ENCODE data around the gene TAF11L3. TPM values are rescaled to one million over a fixed set of nuclear protein-coding genes. Genes with fewer than 3 reads are reported as not detected.
A peak's percentile ranks its signal among the peaks of the same experiment; 100 is the strongest.
"Not testable (repeated sequence)": the region's sequence is repeated elsewhere in the genome, so short reads cannot be mapped to it uniquely, and the experiment has no call there.

The TAF11L3 gene
- total RNA-seq, 3 donors from 2014 or later (not counting 1 experiment from before 2014, with no cell fraction given) = not detected

- no peaks in the 10 kb centered on the region for H3K4me1 ChIP-seq (ENCODE audit: control insufficient read depth, insufficient read depth, low read length)
- Mint-ChIP-seq H3K27ac (no peak overlapping the region), H3K4me1 (no peaks in the 10 kb centered on the region), H3K9me3 (peaks cover 8 to 11% of the 10 kb centered on the region in 2 donors), H3K4me3 (no peak overlapping the region), H3K36me3 (no peaks in the 10 kb centered on the region), H3K27me3 (ENCODE audit: low read depth in 2 of 2) (no peaks in the 10 kb centered on the region)
- no peak overlapping the region for H3K27ac ChIP-seq (ENCODE audit: low read length)
- H3K9me3 ChIP-seq (ENCODE audit: control insufficient read depth, insufficient read depth, low read length) = peaks cover 8% of the 10 kb centered on the region
- DNase-seq = no peak
- H3K27me3 ChIP-seq (ENCODE audit: control insufficient read depth, insufficient read depth, low read length) = no peaks in the 10 kb centered on the region
- WGBS (ENCODE audit: insufficient coverage) = 90% methylated on average over 17 of the region's 17 CpGs
- no peaks in the 10 kb centered on the region for H3K36me3 ChIP-seq (ENCODE audit: control insufficient read depth, insufficient read depth, low read length)
- TF ChIP-seq, protein P1, sequence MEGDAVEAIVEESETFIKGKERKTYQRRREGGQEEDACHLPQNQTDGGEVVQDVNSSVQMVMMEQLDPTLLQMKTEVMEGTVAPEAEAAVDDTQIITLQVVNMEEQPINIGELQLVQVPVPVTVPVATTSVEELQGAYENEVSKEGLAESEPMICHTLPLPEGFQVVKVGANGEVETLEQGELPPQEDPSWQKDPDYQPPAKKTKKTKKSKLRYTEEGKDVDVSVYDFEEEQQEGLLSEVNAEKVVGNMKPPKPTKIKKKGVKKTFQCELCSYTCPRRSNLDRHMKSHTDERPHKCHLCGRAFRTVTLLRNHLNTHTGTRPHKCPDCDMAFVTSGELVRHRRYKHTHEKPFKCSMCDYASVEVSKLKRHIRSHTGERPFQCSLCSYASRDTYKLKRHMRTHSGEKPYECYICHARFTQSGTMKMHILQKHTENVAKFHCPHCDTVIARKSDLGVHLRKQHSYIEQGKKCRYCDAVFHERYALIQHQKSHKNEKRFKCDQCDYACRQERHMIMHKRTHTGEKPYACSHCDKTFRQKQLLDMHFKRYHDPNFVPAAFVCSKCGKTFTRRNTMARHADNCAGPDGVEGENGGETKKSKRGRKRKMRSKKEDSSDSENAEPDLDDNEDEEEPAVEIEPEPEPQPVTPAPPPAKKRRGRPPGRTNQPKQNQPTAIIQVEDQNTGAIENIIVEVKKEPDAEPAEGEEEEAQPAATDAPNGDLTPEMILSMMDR (IDR thresholded peaks at IDR 0.05) = no peak
- ATAC-seq = no peak
- intact Hi-C loops (cut with micrococcal nuclease) = no loop called here
- no peak overlapping the region for H3K4me3 ChIP-seq (ENCODE audit: low read length)
Measured at GRCh38 chr5:17511775-17512325, 6.3 kb upstream of the TAF11L3 start.

- intact Hi-C loops (cut with micrococcal nuclease); H3K4me1 Mint-ChIP-seq; H3K27ac ChIP-seq (ENCODE audit: low read length); H3K4me1 ChIP-seq (ENCODE audit: control insufficient read depth, insufficient read depth, low read length); ATAC-seq; H3K36me3 ChIP-seq (ENCODE audit: control insufficient read depth, insufficient read depth, low read length); H3K27me3 ChIP-seq (ENCODE audit: control insufficient read depth, insufficient read depth, low read length); H3K4me3 ChIP-seq (ENCODE audit: low read length); H3K27ac Mint-ChIP-seq; H3K4me3 Mint-ChIP-seq; H3K27me3 Mint-ChIP-seq (ENCODE audit: low read depth in 2 of 2); H3K9me3 Mint-ChIP-seq; H3K9me3 ChIP-seq (ENCODE audit: control insufficient read depth, insufficient read depth, low read length); H3K36me3 Mint-ChIP-seq: not testable (repeated sequence)
- 90% methylated on average over 4 of the region's 12 CpGs for WGBS (ENCODE audit: insufficient coverage)
- peak in 1 of 2 donors; percentile 25 for DNase-seq
Measured at GRCh38 chr5:17517526-17517925, 641 bp upstream of the TAF11L3 start.

DNA sequence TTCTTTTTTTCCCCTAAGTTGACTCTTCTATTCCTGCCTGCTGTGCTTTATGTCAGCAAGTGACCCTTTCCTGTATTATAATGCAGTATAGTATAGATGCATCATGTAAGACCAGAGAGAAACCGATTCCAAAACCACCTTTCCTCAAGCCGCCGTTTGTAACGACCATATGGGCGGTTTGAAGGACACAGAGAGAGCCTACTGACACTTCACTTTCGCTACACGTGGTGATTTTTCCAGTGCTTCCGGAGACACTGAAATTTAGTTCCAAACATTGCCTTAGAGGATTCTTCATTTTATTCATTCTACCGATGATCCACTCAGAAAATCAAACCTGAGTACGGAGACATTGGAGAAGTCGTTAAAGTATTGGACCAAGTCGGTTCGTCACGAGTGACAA, 1.3 kb downstream of the TAF11L3 start:
- WGBS (ENCODE audit: insufficient coverage) = 86% methylated on average over 7 of the region's 14 CpGs
- not testable (repeated sequence) for H3K4me3 Mint-ChIP-seq, H3K27ac Mint-ChIP-seq

DNA sequence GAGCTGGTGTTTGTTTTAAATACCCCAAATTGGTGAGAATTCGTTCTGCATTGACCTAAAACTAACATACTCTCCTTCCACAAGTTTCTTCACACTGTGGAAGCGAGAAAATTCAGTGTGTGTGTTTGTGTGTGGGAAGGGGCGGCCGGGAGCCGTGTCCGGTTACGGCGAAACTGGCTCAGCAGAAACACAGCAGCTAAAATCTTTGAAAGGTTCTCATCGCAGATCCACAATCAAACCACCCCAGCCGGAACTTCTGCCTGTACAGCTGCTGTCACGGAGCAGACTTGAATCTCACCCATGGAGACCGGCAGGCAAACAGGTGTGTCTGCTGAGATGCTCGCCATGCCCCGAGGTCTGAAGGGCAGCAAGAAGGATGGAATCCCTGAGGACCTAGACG, 3.3 kb downstream of the TAF11L3 start, which contains the start of gene TAF11L4:
Gene TAF11L4, plus strand, starts transcription at position 301 of the 400 bp plus-strand sequence.
- H3K9me3 ChIP-seq (ENCODE audit: control insufficient read depth, insufficient read depth, low read length); H3K4me1 Mint-ChIP-seq; H3K4me1 ChIP-seq (ENCODE audit: control insufficient read depth, insufficient read depth, low read length); H3K27me3 Mint-ChIP-seq (ENCODE audit: low read depth in 2 of 2); DNase-seq; H3K27ac Mint-ChIP-seq; H3K27me3 ChIP-seq (ENCODE audit: control insufficient read depth, insufficient read depth, low read length); H3K27ac ChIP-seq (ENCODE audit: low read length); H3K4me3 Mint-ChIP-seq; H3K36me3 ChIP-seq (ENCODE audit: control insufficient read depth, insufficient read depth, low read length); H3K4me3 ChIP-seq (ENCODE audit: low read length); ATAC-seq; H3K36me3 Mint-ChIP-seq; H3K9me3 Mint-ChIP-seq; intact Hi-C loops (cut with micrococcal nuclease): not testable (repeated sequence)
- WGBS (ENCODE audit: insufficient coverage) = no CpG with 5 or more reads among the region's 15 CpGs

More for the DNA sequence above, 1.3 kb downstream of the TAF11L3 start:
- DNase-seq; H3K4me3 ChIP-seq (ENCODE audit: low read length); H3K4me1 ChIP-seq (ENCODE audit: control insufficient read depth, insufficient read depth, low read length); ATAC-seq; H3K27me3 ChIP-seq (ENCODE audit: control insufficient read depth, insufficient read depth, low read length); H3K4me1 Mint-ChIP-seq; H3K9me3 ChIP-seq (ENCODE audit: control insufficient read depth, insufficient read depth, low read length); H3K9me3 Mint-ChIP-seq; H3K27me3 Mint-ChIP-seq (ENCODE audit: low read depth in 2 of 2); H3K36me3 Mint-ChIP-seq; H3K27ac ChIP-seq (ENCODE audit: low read length); intact Hi-C loops (cut with micrococcal nuclease); H3K36me3 ChIP-seq (ENCODE audit: control insufficient read depth, insufficient read depth, low read length): not testable (repeated sequence)

GRCh38 chr5:17524935-17525334, 6.8 kb downstream of the TAF11L3 start, which contains the start of gene TAF11L5:
Gene TAF11L5 (plus strand): TSS chr5:17525235.
- H3K9me3 ChIP-seq (ENCODE audit: control insufficient read depth, insufficient read depth, low read length); H3K36me3 ChIP-seq (ENCODE audit: control insufficient read depth, insufficient read depth, low read length); H3K9me3 Mint-ChIP-seq; H3K27ac Mint-ChIP-seq; H3K4me1 Mint-ChIP-seq; H3K4me1 ChIP-seq (ENCODE audit: control insufficient read depth, insufficient read depth, low read length); H3K27ac ChIP-seq (ENCODE audit: low read length); H3K27me3 Mint-ChIP-seq (ENCODE audit: low read depth in 2 of 2); DNase-seq; H3K27me3 ChIP-seq (ENCODE audit: control insufficient read depth, insufficient read depth, low read length); H3K36me3 Mint-ChIP-seq; intact Hi-C loops (cut with micrococcal nuclease); H3K4me3 ChIP-seq (ENCODE audit: low read length); H3K4me3 Mint-ChIP-seq; ATAC-seq: not testable (repeated sequence)
- WGBS (ENCODE audit: insufficient coverage) = no CpG with 5 or more reads among the region's 15 CpGs

GRCh38 chr5:17526504-17526903, 8.3 kb downstream of the TAF11L3 start:
- H3K4me3 Mint-ChIP-seq; H3K27ac ChIP-seq (ENCODE audit: low read length); H3K27me3 Mint-ChIP-seq (ENCODE audit: low read depth in 2 of 2); H3K4me3 ChIP-seq (ENCODE audit: low read length); H3K36me3 ChIP-seq (ENCODE audit: control insufficient read depth, insufficient read depth, low read length); H3K36me3 Mint-ChIP-seq; H3K4me1 ChIP-seq (ENCODE audit: control insufficient read depth, insufficient read depth, low read length); intact Hi-C loops (cut with micrococcal nuclease); H3K9me3 ChIP-seq (ENCODE audit: control insufficient read depth, insufficient read depth, low read length); H3K27ac Mint-ChIP-seq; H3K4me1 Mint-ChIP-seq; H3K27me3 ChIP-seq (ENCODE audit: control insufficient read depth, insufficient read depth, low read length); ATAC-seq; H3K9me3 Mint-ChIP-seq: not testable (repeated sequence)
- DNase-seq = peak; percentile 11 to 18
- WGBS (ENCODE audit: insufficient coverage) = 95% methylated on average over 6 of the region's 17 CpGs

GRCh38 chr5:17528369-17528768, 10.2 kb downstream of the TAF11L3 start, which contains the start of gene TAF11L6:
Gene TAF11L6 (plus strand): TSS chr5:17528669.
- H3K4me1 ChIP-seq (ENCODE audit: control insufficient read depth, insufficient read depth, low read length); intact Hi-C loops (cut with micrococcal nuclease); DNase-seq; H3K4me3 ChIP-seq (ENCODE audit: low read length); H3K27ac ChIP-seq (ENCODE audit: low read length); H3K4me3 Mint-ChIP-seq; H3K4me1 Mint-ChIP-seq; H3K36me3 ChIP-seq (ENCODE audit: control insufficient read depth, insufficient read depth, low read length); H3K27me3 ChIP-seq (ENCODE audit: control insufficient read depth, insufficient read depth, low read length); H3K27ac Mint-ChIP-seq; H3K9me3 Mint-ChIP-seq; H3K9me3 ChIP-seq (ENCODE audit: control insufficient read depth, insufficient read depth, low read length); H3K36me3 Mint-ChIP-seq; H3K27me3 Mint-ChIP-seq (ENCODE audit: low read depth in 2 of 2); ATAC-seq: not testable (repeated sequence)
- no CpG with 5 or more reads among the region's 15 CpGs for WGBS (ENCODE audit: insufficient coverage)
